Measurements from ENCODE around the gene APIP. TPM values are rescaled to one million over a fixed set of nuclear protein-coding genes. Genes with fewer than 3 reads are reported as not detected.

The APIP gene
- total RNA-seq, 1 experiment from 2014 or later, result 31.3 TPM

- Histone ChIP-seq H2AFZ (ENCODE audit: low read length) (no peak overlapping the region), H3K4me2 (ENCODE audit: insufficient read depth, insufficient read length, low read length) (no peak overlapping the region), H3K79me1 (ENCODE audit: insufficient read depth, low read depth, low read length, poor library complexity, severe bottlenecking) (peaks cover 6% of the 10 kb centered on the region), H3T11ph (ENCODE audit: low read length) (no peak overlapping the region), H3K23ac (ENCODE audit: insufficient read length, low read depth, low read length) (no peak overlapping the region), H3K79me2 (ENCODE audit: insufficient read depth, low read length) (no peaks in the 10 kb centered on the region; the same call in 1 of the 2 replicates), H3K27ac (ENCODE audit: insufficient read length, low read depth, low read length) (no peak overlapping the region), H3K27me3 (ENCODE audit: insufficient read depth, low read length) (no peaks in the 10 kb centered on the region), H2BK15ac (ENCODE audit: low read depth, low read length) (no peak overlapping the region), H4K5ac (ENCODE audit: insufficient read length, low read depth, low read length) (no peak overlapping the region), H3K9me3 (ENCODE audit: control insufficient read depth, low read depth, low read length) (peaks cover 44% of the 10 kb centered on the region), H3K4me1 (ENCODE audit: insufficient read depth, low read length) (no peaks in the 10 kb centered on the region), H2BK5ac (ENCODE audit: insufficient read length, low read length) (no peak overlapping the region), H4K91ac (ENCODE audit: insufficient read length, low read depth, low read length) (no peak overlapping the region), H3K4ac (ENCODE audit: low read depth, low read length) (no peak overlapping the region), H2BK20ac (ENCODE audit: low read depth, low read length, poor library complexity, severe bottlenecking) (no peak overlapping the region), H4K20me1 (ENCODE audit: control insufficient read depth, insufficient read depth, insufficient read length) (no peaks in the 10 kb centered on the region), H3K56ac (ENCODE audit: insufficient read length, low read depth, low read length) (no peak overlapping the region), H2BK120ac (ENCODE audit: low read depth, low read length, poor library complexity, severe bottlenecking) (no peak overlapping the region), H4K8ac (replicated peaks; ENCODE audit: insufficient read length, low read depth, low read length) (no peak overlapping the region), H3K18ac (ENCODE audit: insufficient read length, low read depth, low read length) (no peak overlapping the region), H3K23me2 (ENCODE audit: insufficient read length, low read depth, low read length, poor library complexity, severe bottlenecking) (no peaks in the 10 kb centered on the region), H2BK12ac (ENCODE audit: insufficient read length, low read depth, low read length) (no peak overlapping the region), H3K14ac (ENCODE audit: insufficient read depth, low read length) (no peak overlapping the region), H2AK5ac (ENCODE audit: insufficient read length, low read length) (no peak overlapping the region), H3K9ac (ENCODE audit: extremely low read depth, insufficient read length, low read length) (no peak overlapping the region)
- H3K4me1 Mint-ChIP-seq, result peaks cover 0 to 1% of the 10 kb centered on the region in 2 experiments; a peak in 1 of 4 replicates
- H3K36me3 Mint-ChIP-seq (ENCODE audit: insufficient read depth in 1 of 3, low read depth in 3 of 3), result peaks cover 44 to 67% (median 63%) of the 10 kb centered on the region in 3 experiments
- H3K4me3 Mint-ChIP-seq, result no peak overlapping the region
- no peak for TF ChIP-seq CTCF (conservative IDR thresholded peaks at IDR 0.05)
- DNase-seq, result no peak
- H3K27ac Mint-ChIP-seq, result no peak overlapping the region
- no CpG with 5 or more reads among the region's 5 CpGs for WGBS (ENCODE audit: extremely low coverage, insufficient read length, low lambda C conversion rate)
- H3K27me3 Mint-ChIP-seq (ENCODE audit: low read depth), result no peaks in the 10 kb centered on the region
- H3K9me3 Mint-ChIP-seq, result peaks cover 48 to 63% of the 10 kb centered on the region in 2 experiments
Observed at GRCh38 chr11:34899633-34900016, 16.6 kb downstream of the APIP start.
